ENCODE results near the gene FMO3. TPM values are rescaled to one million over a fixed set of nuclear protein-coding genes. Genes with fewer than 3 reads are reported as not detected.

Gene FMO3
- total RNA-seq, 2 donors from 2014 or later: 0.23 to 2.4 TPM

GRCh38 chr1:171062902-171063301 is 27.8 kb upstream of the FMO3 start:
- Histone ChIP-seq H3K4me3 (no peak overlapping the region), H3K9me3 (no peaks in the 10 kb centered on the region), H3K36me3 (no peaks in the 10 kb centered on the region), H3K27me3 (replicated peaks; ENCODE audit: insufficient read depth) (no peaks in the 10 kb centered on the region), H3K27ac (no peak overlapping the region), H3K4me1 (replicated peaks) (no peaks in the 10 kb centered on the region)
- WGBS: 86% methylated on average over 4 of the region's 4 CpGs
- TF ChIP-seq POLR2A (IDR thresholded peaks at IDR 0.05): no peak
- TF ChIP-seq POLR2AphosphoS5 (IDR thresholded peaks at IDR 0.05): no peak
- TF ChIP-seq, protein P1, sequence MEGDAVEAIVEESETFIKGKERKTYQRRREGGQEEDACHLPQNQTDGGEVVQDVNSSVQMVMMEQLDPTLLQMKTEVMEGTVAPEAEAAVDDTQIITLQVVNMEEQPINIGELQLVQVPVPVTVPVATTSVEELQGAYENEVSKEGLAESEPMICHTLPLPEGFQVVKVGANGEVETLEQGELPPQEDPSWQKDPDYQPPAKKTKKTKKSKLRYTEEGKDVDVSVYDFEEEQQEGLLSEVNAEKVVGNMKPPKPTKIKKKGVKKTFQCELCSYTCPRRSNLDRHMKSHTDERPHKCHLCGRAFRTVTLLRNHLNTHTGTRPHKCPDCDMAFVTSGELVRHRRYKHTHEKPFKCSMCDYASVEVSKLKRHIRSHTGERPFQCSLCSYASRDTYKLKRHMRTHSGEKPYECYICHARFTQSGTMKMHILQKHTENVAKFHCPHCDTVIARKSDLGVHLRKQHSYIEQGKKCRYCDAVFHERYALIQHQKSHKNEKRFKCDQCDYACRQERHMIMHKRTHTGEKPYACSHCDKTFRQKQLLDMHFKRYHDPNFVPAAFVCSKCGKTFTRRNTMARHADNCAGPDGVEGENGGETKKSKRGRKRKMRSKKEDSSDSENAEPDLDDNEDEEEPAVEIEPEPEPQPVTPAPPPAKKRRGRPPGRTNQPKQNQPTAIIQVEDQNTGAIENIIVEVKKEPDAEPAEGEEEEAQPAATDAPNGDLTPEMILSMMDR (IDR thresholded peaks at IDR 0.05): no peak
- DNase-seq (ENCODE audit: low spot score): no peak
- intact Hi-C loops (cut with DNase I): no loop called here

GRCh38 chr1:171075041-171075440 is 15.7 kb upstream of the FMO3 start:
- Histone ChIP-seq H3K4me1 (replicated peaks) (no peaks in the 10 kb centered on the region), H3K4me3 (no peak overlapping the region), H3K27ac (no peak overlapping the region), H3K9me3 (no peaks in the 10 kb centered on the region), H3K27me3 (replicated peaks; ENCODE audit: insufficient read depth) (peaks cover 3% of the 10 kb centered on the region), H3K36me3 (no peaks in the 10 kb centered on the region)
- WGBS: 42% methylated on average over 3 of the region's 3 CpGs
- TF ChIP-seq, protein P1 (IDR thresholded peaks at IDR 0.05): no peak
- TF ChIP-seq POLR2AphosphoS5 (IDR thresholded peaks at IDR 0.05): no peak
- no peak for TF ChIP-seq POLR2A (IDR thresholded peaks at IDR 0.05)
- intact Hi-C loops (cut with DNase I): no loop called here
- no peak for DNase-seq (ENCODE audit: low spot score)

- DNase-seq (ENCODE audit: low spot score): no peak
- no peaks in the 10 kb centered on the region for H3K4me1 ChIP-seq (replicated peaks)
- H3K36me3 ChIP-seq: no peaks in the 10 kb centered on the region
- no peaks in the 10 kb centered on the region for H3K9me3 ChIP-seq
- TF ChIP-seq, protein P1 (IDR thresholded peaks at IDR 0.05): peak; percentile 29 to 75 (median 64)
- TF ChIP-seq POLR2A (IDR thresholded peaks at IDR 0.05): no peak
- peak; percentile 20 for TF ChIP-seq POLR2AphosphoS5 (IDR thresholded peaks at IDR 0.05)
- peak overlapping the region; percentile 29 to 51 for H3K27ac ChIP-seq
- intact Hi-C loops (cut with DNase I): loop anchor here (2.0 to 5.0 kb wide), 2 partner anchors 145 to 231 kb away; partner anchors contain the start of gene FMO4
- no peak overlapping the region for H3K4me3 ChIP-seq
- no peaks in the 10 kb centered on the region for H3K27me3 ChIP-seq (replicated peaks; ENCODE audit: insufficient read depth)
Observed at GRCh38 chr1:171081314-171081753, 9.4 kb upstream of the FMO3 start.

DNA sequence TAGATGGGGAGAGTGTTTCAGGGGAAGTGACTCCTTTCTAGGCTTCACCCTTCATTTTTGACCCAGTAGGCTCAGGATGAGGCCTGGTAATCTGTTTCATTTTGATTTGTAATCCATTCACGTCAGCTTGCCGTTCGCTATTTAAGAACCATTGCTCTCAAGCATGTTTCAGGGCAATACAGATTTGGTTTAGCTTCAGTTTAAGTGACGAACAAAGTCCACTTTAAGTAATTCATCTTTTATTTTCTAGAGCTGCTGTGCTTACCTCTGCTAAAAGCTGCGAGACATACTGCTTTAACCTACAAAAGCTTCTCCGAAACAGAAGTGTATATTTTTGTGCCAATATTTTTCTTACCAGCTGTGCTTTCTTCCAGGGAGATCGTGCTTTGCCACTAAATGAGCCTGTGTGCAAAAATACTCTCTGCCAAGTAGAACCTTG is 8.9 kb upstream of the FMO3 start:
- Histone ChIP-seq H3K9me3 (no peaks in the 10 kb centered on the region), H3K36me3 (no peaks in the 10 kb centered on the region), H3K27me3 (replicated peaks; ENCODE audit: insufficient read depth) (no peaks in the 10 kb centered on the region), H3K27ac (peak overlapping the region; percentile 29 to 51), H3K4me1 (replicated peaks) (no peaks in the 10 kb centered on the region), H3K4me3 (no peak overlapping the region)
- TF ChIP-seq POLR2AphosphoS5 (IDR thresholded peaks at IDR 0.05): no peak
- TF ChIP-seq, protein P1 (IDR thresholded peaks at IDR 0.05): no peak
- TF ChIP-seq POLR2A (IDR thresholded peaks at IDR 0.05): no peak
- no peak for DNase-seq (ENCODE audit: low spot score)
- intact Hi-C loops (cut with DNase I): loop anchor here (2.0 to 5.0 kb wide), 3 partner anchors 107 to 231 kb away; partner anchors contain the start of gene FMO4
- WGBS: 66% methylated on average over 7 of the region's 7 CpGs

GRCh38 chr1:171082606-171083005 is 8.1 kb upstream of the FMO3 start:
- intact Hi-C loops (cut with DNase I): loop anchor here (2.0 to 5.0 kb wide), 2 partner anchors 106 to 230 kb away; partner anchors contain the start of gene FMO4
- 15% methylated on average over 1 of the region's 1 CpG for WGBS
- Histone ChIP-seq H3K4me1 (replicated peaks) (no peaks in the 10 kb centered on the region), H3K4me3 (no peak overlapping the region), H3K27me3 (replicated peaks; ENCODE audit: insufficient read depth) (no peaks in the 10 kb centered on the region), H3K9me3 (no peaks in the 10 kb centered on the region), H3K27ac (peak overlapping the region; percentile 2 to 29), H3K36me3 (no peaks in the 10 kb centered on the region)
- TF ChIP-seq, protein P1 (IDR thresholded peaks at IDR 0.05): no peak
- TF ChIP-seq POLR2A (IDR thresholded peaks at IDR 0.05) (no peak), POLR2AphosphoS5 (IDR thresholded peaks at IDR 0.05) (no peak)
- DNase-seq (ENCODE audit: low spot score): no peak
